Fibroblast of lung (primary cell): ENCODE results near the gene LINC01488.

Experiments used
- CTCF ChIP-seq, 2 donors: IDR thresholded peaks in 1 of 2; conservative IDR thresholded peaks in 1 of 2; 1 replicate in 1 of 2; 2 replicates in 1 of 2; pipeline ENCODE4 v1.5.1; 2011 to 2012; ENCODE audit warnings: low read length in 2 of 2, control low read depth in 1 of 2, inconsistent platforms in 1 of 2, low read depth in 1 of 2, mild to moderate bottlenecking in 1 of 2
- EZH2 ChIP-seq: IDR thresholded peaks from 2 replicates; pipeline ENCODE4 v1.5.1; 2012; ENCODE audit warnings: low read length, control low read depth, mild to moderate bottlenecking; ENCODE audit errors: missing control alignments

- TF ChIP-seq EZH2: no peak
- TF ChIP-seq CTCF (conservative IDR thresholded peaks at IDR 0.05 in 1 of 2, IDR thresholded peaks at IDR 0.05 in 1 of 2; ENCODE audit: low read depth in 1 of 2, low read length in 2 of 2): no peak
Observed at GRCh38 chr11:69538854-69539253, 57.4 kb downstream of the LINC01488 start.
